Measurements from ENCODE around the gene KRT85.

KRT85 gene

GRCh38 chr12:52319097-52319496, 48.2 kb downstream of the KRT85 start:
- Histone ChIP-seq H3K27ac (ENCODE audit: extremely low read depth, low read depth, low read length) (no peak overlapping the region), H3K9me3 (ENCODE audit: control insufficient read depth, insufficient read depth, low read depth, low read length) (no peaks in the 10 kb centered on the region), H3K36me3 (ENCODE audit: control insufficient read depth in 2 of 2, insufficient read depth in 1 of 2, low read length in 2 of 2) (no peaks in the 10 kb centered on the region), H3K4me3 (ENCODE audit: low read depth, low read length) (no peak overlapping the region), H3K4me1 (ENCODE audit: control insufficient read depth, insufficient read depth, low read length) (no peaks in the 10 kb centered on the region)
- TF ChIP-seq ZNF776 (tag by site-specific recombination; IDR thresholded peaks at IDR 0.05; ENCODE audit: borderline replicate concordance) (no peak), ZNF621 (tag by site-specific recombination; IDR thresholded peaks at IDR 0.05) (no peak), TSHZ1 (tag by site-specific recombination; IDR thresholded peaks at IDR 0.05; ENCODE audit: borderline replicate concordance) (no peak), ZNF664 (tag by site-specific recombination; IDR thresholded peaks at IDR 0.05) (no peak), ZNF394 (tag by site-specific recombination; IDR thresholded peaks at IDR 0.05; ENCODE audit: borderline replicate concordance) (no peak)
- TF ChIP-seq, protein P1, sequence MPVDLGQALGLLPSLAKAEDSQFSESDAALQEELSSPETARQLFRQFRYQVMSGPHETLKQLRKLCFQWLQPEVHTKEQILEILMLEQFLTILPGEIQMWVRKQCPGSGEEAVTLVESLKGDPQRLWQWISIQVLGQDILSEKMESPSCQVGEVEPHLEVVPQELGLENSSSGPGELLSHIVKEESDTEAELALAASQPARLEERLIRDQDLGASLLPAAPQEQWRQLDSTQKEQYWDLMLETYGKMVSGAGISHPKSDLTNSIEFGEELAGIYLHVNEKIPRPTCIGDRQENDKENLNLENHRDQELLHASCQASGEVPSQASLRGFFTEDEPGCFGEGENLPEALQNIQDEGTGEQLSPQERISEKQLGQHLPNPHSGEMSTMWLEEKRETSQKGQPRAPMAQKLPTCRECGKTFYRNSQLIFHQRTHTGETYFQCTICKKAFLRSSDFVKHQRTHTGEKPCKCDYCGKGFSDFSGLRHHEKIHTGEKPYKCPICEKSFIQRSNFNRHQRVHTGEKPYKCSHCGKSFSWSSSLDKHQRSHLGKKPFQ (tag by site-specific recombination; IDR thresholded peaks at IDR 0.05) = no peak
- TF ChIP-seq, protein P2, sequence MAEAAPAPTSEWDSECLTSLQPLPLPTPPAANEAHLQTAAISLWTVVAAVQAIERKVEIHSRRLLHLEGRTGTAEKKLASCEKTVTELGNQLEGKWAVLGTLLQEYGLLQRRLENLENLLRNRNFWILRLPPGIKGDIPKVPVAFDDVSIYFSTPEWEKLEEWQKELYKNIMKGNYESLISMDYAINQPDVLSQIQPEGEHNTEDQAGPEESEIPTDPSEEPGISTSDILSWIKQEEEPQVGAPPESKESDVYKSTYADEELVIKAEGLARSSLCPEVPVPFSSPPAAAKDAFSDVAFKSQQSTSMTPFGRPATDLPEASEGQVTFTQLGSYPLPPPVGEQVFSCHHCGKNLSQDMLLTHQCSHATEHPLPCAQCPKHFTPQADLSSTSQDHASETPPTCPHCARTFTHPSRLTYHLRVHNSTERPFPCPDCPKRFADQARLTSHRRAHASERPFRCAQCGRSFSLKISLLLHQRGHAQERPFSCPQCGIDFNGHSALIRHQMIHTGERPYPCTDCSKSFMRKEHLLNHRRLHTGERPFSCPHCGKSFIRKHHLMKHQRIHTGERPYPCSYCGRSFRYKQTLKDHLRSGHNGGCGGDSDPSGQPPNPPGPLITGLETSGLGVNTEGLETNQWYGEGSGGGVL (tag by site-specific recombination; IDR thresholded peaks at IDR 0.05) = no peak
- ChIA-PET CTCF (interaction anchor here (0.6 to 2.7 kb wide), 12 partner anchors 9 to 294 kb away, joined by 3 to 16 read pairs (median 3); no protein-coding TSS in a partner anchor), POLR2A (no interaction called here)

DNA sequence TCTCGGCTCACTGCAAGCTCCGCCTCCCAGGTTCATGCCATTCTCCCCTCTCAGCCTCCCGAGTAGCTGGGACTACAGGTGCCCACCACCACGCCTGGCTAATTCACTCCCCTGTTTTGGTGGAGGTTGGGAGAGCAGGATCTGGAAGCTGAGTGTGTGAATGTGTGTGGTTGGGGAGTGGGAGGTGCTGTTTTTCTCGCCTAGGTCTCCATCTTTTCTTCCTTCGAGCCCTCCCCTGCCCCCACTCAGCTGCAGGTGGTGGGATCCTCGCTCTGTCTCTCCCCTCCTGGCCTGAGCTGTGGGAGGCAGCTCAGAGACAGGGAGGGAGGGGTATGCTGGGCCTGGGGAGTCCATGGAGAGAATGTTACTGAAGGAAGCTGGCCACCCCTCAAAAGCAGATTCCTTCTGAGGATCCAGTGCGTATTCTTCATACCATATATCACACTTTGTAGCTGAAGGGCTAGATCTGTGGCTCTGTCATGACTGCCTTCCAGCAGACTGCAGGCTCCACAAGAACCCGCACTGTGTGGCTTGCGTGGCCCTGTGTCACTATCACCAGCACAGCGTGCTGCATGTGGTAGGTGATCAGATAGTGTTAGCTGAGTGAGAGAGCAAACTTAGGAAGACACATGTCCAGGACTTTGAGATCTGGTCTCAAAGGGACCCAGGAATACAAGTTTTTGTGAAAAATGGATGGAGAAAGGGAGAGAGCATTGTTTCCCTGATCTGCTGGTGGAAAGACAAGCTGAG, 48.9 kb downstream of the KRT85 start:
- Histone ChIP-seq H3K4me1 (ENCODE audit: control insufficient read depth, insufficient read depth, low read length) (no peaks in the 10 kb centered on the region), H3K9me3 (ENCODE audit: control insufficient read depth, insufficient read depth, low read depth, low read length) (no peaks in the 10 kb centered on the region), H3K36me3 (ENCODE audit: control insufficient read depth in 2 of 2, insufficient read depth in 1 of 2, low read length in 2 of 2) (no peaks in the 10 kb centered on the region), H3K4me3 (ENCODE audit: low read depth, low read length) (no peak overlapping the region), H3K27ac (ENCODE audit: extremely low read depth, low read depth, low read length) (no peak overlapping the region)
- TF ChIP-seq ZNF510 (tag by site-specific recombination; IDR thresholded peaks at IDR 0.05; ENCODE audit: insufficient replicate concordance) (no peak), KLF17 (tag by site-specific recombination; IDR thresholded peaks at IDR 0.05) (no peak), ZNF830 (tag by site-specific recombination; IDR thresholded peaks at IDR 0.05; ENCODE audit: low read depth) (no peak), ATF2 (tag by site-specific recombination; IDR thresholded peaks at IDR 0.05; ENCODE audit: low read depth) (no peak), MZF1 (tag by site-specific recombination; IDR thresholded peaks at IDR 0.05; ENCODE audit: borderline replicate concordance) (no peak), ZNF23 (tag by site-specific recombination; IDR thresholded peaks at IDR 0.05; ENCODE audit: borderline replicate concordance) (no peak)
- TF ChIP-seq, protein P3, sequence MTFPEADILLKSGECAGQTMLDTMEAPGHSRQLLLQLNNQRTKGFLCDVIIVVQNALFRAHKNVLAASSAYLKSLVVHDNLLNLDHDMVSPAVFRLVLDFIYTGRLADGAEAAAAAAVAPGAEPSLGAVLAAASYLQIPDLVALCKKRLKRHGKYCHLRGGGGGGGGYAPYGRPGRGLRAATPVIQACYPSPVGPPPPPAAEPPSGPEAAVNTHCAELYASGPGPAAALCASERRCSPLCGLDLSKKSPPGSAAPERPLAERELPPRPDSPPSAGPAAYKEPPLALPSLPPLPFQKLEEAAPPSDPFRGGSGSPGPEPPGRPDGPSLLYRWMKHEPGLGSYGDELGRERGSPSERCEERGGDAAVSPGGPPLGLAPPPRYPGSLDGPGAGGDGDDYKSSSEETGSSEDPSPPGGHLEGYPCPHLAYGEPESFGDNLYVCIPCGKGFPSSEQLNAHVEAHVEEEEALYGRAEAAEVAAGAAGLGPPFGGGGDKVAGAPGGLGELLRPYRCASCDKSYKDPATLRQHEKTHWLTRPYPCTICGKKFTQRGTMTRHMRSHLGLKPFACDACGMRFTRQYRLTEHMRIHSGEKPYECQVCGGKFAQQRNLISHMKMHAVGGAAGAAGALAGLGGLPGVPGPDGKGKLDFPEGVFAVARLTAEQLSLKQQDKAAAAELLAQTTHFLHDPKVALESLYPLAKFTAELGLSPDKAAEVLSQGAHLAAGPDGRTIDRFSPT (tag by site-specific recombination; IDR thresholded peaks at IDR 0.05) = no peak
- TF ChIP-seq, protein P4, sequence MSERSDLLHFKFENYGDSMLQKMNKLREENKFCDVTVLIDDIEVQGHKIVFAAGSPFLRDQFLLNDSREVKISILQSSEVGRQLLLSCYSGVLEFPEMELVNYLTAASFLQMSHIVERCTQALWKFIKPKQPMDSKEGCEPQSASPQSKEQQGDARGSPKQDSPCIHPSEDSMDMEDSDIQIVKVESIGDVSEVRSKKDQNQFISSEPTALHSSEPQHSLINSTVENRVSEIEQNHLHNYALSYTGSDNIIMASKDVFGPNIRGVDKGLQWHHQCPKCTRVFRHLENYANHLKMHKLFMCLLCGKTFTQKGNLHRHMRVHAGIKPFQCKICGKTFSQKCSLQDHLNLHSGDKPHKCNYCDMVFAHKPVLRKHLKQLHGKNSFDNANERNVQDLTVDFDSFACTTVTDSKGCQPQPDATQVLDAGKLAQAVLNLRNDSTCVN (tag by site-specific recombination; optimal IDR thresholded peaks at IDR 0.05) = no peak
- CTCF ChIA-PET = interaction anchor here (0.6 to 2.7 kb wide), 10 partner anchors 10 to 772 kb away, joined by 3 to 16 read pairs (median 4); no protein-coding TSS in a partner anchor
- POLR2A ChIA-PET = no interaction called here
